NCI-H2227 (cell line): ENCODE results near the gene TRAPPC1.
"Not testable (repeated sequence)": the region's sequence is repeated elsewhere in the genome, so short reads cannot be mapped to it uniquely, and the experiment has no call there.

Experiments used
- DNase-seq: peaks from one replicate; lab custom pipeline; 2025; ENCODE audit not compliant: unreplicated experiment; lab: John Stamatoyannopoulos, UW

Gene TRAPPC1, protein sequence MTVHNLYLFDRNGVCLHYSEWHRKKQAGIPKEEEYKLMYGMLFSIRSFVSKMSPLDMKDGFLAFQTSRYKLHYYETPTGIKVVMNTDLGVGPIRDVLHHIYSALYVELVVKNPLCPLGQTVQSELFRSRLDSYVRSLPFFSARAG

DNA sequence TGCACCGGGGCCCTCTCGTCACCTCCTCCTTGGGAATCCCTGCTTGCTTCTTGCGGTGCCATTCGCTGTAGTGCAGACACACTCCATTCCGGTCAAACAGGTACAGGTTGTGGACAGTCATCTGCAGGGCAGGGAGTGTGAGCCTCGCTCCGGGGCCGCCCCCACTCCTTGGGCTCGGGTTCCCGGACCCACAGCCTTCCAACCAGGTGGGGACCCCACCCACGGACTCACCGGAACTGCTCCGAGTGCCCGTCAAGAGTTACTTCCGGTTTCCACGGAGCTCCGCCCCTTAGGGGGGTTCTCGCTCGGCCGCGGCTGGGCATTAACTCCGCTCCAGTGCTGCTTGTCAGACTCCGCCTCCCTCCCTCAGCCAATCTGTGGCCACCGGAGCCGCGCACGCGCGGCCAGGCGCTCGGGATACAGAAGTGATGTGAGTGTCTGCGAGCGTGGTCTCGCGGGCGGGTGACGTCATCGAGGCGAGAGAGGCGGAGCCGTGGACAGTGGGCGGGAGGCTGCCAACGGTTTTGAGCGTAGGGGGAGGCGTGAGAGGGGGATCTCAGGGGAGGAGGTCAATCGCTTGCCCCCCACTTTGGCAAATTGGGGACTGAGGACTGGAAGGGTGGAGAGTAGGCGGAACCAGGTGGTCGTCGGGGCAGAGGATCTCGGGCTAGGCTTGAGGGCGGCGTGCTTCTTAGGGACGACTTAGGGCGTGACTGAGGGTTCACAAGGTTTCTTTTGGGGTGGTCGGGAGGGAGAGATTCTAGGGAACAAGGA is at the start of gene TRAPPC1, which contains the start of gene CNTROB:
TSS of gene TRAPPC1 (minus strand) at position 238 of the 774 bp plus-strand sequence. CDS start at position 121, 117 bp downstream.
TSS of gene CNTROB (plus strand) at position 498 of the 774 bp plus-strand sequence. CDS start 874 bp downstream, outside the sequence.
- peak; percentile 97 for DNase-seq

GRCh38 chr17:7977805-7978204 is 46.1 kb upstream of the TRAPPC1 start:
- DNase-seq: no peak

GRCh38 chr17:7977039-7977438 is 45.3 kb upstream of the TRAPPC1 start:
- no peak for DNase-seq

DNA sequence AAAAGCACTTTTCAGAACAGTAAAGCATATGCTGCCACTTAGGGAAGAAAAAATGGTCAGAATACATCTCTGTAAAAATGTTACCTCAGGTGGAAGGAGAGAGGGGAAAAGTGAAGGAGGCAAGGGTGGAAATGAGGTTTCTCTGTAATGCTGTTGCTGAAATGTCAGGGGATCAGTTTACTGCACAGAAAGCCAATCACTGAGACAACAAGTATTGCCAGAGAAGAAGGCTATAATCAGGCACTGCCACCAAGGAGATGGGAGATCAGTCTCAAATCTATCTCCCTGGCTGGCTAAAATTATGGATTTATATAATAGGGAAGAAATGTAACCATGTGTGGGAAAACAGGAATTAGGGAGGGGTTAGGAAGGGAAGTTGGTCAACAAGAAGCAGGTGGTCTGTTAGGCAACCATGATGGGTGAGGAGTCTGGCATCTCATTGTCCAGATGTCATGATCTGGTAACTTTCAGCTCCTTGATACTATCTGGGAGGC is 42.9 kb upstream of the TRAPPC1 start:
- no peak for DNase-seq

DNA sequence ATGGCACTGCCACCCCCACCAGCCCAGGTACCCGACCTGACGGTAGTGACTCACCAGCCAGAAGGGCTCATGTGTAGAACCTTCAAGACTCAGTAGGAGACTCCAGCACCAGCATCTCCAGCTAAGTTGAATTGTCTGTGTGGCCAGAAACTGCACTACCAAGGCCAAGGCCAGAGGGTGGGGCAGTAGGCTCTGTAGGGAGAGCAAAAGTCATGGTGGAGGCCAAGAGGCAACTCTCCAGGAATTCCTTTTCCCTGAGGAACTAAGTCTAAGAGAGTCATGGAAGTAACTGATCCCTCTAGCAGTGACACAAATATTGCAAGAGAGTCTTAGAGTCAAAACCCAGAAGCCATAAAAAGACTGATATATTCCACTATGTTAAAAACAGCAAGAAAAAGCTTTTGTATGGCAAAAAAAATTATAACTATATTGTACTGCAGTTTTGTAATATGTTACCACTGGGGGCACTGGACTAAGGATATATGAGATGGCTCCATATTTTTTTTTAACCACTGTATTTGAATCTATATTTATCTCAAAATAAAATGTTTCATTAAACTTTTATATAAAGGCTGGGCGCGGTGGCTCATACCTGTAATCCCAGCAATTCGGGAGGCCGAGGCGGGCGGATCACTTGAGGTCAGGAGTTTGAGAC is 40.5 kb upstream of the TRAPPC1 start:
- no peak for DNase-seq

- no peak for DNase-seq
These were observed 39.9 kb upstream of the TRAPPC1 start for GRCh38 chr17:7971651-7972050.

DNA sequence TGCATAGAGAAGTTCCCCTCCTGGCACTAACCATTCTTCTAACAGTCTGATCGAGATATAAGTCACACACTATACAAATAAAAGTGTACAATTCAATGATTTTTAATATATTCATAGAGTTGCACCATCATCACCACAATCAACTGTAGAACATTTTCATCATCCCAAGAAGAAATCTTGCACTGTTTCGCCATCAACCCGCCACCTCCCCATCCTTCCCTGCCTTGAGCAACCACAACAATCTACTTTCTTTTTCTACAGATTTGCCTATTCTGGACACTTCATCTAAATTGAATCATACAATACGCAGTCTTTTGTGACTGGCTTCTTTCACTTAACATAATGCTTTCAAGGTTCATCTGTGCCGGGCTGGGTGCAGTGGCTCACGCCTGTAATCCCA is 37.7 kb upstream of the TRAPPC1 start:
- DNase-seq: no peak

DNA sequence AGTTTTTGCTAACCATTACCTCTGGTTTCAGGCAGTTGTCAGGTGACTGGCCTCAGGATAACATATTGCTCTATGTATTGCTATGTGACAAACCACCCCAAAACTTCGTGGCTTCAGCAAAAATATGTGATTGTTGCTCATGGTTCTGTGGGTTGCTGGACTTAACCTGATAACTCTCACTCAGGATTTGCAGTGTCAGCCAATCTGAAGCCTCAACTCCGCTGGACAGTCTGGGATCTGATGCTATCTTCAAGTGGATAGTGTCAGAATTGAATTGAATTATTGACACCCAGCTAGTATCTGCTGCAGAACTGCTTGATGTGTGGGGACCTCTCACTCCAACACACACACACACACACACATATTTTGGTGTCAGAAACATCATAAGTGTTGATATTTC is 36.0 kb upstream of the TRAPPC1 start:
- DNase-seq: no peak

- no peak for DNase-seq
These were observed 29.7 kb upstream of the TRAPPC1 start for GRCh38 chr17:7961421-7961820.

DNA sequence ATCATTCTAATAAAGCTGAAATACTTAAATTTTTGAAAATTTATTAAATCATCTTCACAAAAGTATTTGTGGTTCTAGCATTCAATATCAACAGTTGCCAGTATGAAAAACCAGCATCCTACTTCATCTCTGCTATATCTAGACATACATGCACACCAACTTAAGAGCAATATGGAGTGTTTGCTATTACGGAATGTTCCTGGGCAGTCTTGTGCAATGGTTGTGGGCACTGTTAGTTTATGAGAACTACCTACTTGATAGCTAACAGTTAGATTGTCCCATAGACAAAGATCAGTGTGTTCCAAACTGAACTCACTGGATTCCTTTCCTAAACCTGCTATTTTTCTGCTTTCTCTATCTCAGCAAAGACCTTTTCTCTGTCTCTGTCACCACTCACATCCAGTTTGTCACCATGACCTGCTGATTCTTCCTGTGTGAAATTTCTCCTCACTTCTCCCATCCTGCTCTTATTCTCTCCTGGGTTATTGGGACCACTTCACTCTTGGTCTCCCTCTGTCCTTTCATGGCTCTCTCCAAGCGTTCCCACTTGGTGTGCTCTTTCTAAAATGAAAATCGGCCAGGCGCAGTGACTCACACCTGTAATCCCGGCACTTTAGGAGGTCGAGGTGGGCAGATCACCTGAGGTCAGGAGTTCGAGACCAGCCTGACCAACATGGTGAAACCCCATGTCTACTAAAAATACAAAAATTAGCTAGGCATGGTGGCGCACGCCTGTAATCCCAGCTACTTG is 27.9 kb upstream of the TRAPPC1 start:
- no peak for DNase-seq

- no peak for DNase-seq
These were observed 24.7 kb upstream of the TRAPPC1 start for GRCh38 chr17:7956228-7956965.

DNA sequence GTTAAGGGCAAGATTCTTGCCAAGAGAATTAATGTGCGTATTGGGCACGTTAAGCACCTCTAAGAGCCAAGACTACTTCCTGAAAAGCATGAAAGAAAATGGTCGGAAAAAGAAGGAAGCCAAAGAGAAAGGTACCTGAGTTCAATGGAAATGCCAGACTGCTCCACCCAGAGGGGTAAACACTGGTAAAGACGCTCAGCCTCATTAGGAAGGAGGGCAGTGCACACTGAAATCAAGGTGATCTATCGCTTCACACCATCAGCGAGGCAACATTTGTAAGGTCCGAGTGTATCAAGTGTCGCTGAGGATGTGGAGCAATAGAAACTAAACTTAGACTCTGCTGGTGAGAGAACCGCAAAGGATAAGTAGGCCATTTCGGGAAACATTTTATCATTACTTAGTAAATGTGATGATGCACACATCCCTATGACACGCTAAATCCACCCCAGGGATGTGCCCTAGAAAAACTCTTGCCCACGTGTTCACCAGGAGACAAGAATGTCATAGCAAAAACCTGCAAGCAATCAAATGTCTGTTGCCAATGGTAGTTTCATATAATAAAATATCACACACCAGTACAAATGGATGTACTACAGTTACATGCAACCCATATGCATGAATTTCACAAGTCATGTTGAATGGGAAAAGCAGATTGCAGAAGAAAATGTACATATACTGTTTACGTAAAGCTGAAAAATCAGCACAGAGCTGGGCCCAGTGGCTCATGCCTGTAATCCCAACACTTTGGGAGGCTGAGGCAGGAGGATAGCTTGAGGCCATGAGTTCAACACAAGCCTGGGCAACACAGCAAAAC is 23.9 kb upstream of the TRAPPC1 start:
- DNase-seq: no peak

DNA sequence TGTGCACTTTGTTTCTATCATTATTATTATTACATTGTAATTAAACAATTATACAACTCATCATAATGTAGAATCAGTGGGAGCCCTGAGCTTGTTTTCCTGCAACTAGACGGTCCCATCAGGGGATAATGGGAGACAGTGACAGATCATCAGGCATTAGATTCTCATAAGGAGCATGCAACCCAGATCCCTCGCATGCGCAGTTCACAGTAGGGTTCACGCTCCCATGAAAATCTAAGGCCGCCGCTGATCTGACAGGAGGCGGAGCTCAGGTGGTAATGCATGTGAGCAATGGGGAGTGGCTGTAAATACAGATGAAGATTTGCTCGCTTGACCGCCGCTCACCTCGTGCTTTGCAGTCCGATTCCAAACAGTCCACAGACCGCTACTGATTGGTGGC is 21.5 kb upstream of the TRAPPC1 start:
- not testable (repeated sequence) for DNase-seq

DNA sequence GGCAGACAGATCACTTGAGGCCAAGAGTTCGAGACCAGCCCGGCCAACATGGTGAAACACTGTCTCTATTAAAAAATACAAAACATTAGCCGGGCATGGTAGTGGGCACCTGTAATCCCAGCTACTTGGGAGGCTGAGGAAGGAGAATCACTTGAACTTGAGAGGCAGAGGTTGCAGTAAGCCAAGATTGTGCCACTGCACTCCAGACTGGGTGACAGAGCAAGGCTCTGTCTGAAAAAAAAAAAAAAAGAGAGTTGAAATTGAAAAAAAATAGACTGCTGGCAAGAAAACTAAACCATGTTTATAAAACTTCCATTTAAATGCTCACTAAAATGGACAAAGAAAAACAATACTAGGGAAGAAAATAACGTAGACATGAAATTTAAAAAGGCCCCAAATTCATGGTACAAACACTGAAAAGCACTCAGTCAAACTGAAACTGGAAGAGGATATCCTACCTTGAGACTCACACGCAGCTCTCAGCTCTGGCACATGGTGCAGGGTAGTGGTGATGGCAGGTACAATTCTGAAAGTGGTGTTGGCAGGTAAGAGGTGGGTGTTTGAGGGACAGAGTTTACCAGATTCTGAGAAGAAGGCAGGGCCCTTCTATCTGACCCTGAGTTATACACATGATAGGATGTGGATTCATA is 19.5 kb upstream of the TRAPPC1 start:
- DNase-seq: no peak

- DNase-seq: no peak
These were observed 18.8 kb upstream of the TRAPPC1 start for GRCh38 chr17:7950578-7950977.

- DNase-seq: no peak
These were observed 15.9 kb upstream of the TRAPPC1 start for GRCh38 chr17:7947651-7948050.

DNA sequence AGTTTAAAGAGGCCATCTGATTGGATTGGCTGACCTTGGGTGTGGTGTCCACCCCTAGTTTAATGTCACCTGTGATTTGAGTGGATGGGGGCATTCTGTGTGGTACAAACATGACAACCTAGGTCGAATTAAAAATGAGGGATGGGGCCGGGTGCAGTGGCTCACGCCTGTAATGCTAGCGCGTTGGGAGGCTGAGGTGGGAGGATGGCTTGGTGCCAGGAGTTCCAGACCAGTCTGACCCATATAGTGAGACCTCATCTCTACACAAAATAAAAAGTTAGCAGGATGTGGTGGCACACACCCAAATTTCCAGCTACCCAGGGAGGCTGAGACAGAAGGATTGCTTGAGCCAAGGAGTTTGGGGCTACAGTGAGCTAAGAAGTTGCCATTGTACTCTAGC is 14.7 kb upstream of the TRAPPC1 start:
- DNase-seq: no peak

- DNase-seq: no peak
These were observed 13.9 kb upstream of the TRAPPC1 start for GRCh38 chr17:7945651-7946050.

GRCh38 chr17:7944326-7944725 is 12.6 kb upstream of the TRAPPC1 start:
- no peak for DNase-seq
